Measurements from ENCODE around the gene CHAT. TPM values are rescaled to one million over a fixed set of nuclear protein-coding genes. Genes with fewer than 3 reads are reported as not detected.

The CHAT gene
- polyA plus RNA-seq, 1 donor from 2014 or later, result not detected

GRCh38 chr10:49707585-49707984 is 93.7 kb downstream of the CHAT start:
- no peaks in the 10 kb centered on the region for H3K27me3 ChIP-seq (ENCODE audit: insufficient read depth, low read depth, low read length)
- H2AFZ ChIP-seq (ENCODE audit: low read depth, low read length), result no peak overlapping the region
- H3K4me3 ChIP-seq (ENCODE audit: low read length), result no peak overlapping the region
- no peak overlapping the region for H3K27ac ChIP-seq (ENCODE audit: low read length)
- no peaks in the 10 kb centered on the region for H3K9me2 ChIP-seq (ENCODE audit: insufficient read depth, low read length)
- no peaks in the 10 kb centered on the region for H3F3A ChIP-seq (ENCODE audit: insufficient read depth, low read length, poor library complexity, severe bottlenecking)
- H4K20me1 ChIP-seq (ENCODE audit: insufficient read depth), result no peaks in the 10 kb centered on the region
- H3K79me2 ChIP-seq (replicated peaks; ENCODE audit: insufficient read depth, low read length), result no peaks in the 10 kb centered on the region
- H3K4me2 ChIP-seq (ENCODE audit: low read length), result no peak overlapping the region
- no peaks in the 10 kb centered on the region for H3K36me3 ChIP-seq (ENCODE audit: insufficient read depth, low read length)
- no peak overlapping the region for H3K9ac ChIP-seq (ENCODE audit: low read length)
- H3K9me3 ChIP-seq (ENCODE audit: low read length), result no peaks in the 10 kb centered on the region
- TF ChIP-seq SMC3 (conservative IDR thresholded peaks at IDR 0.05; ENCODE audit: poor library complexity) (no peak), TAF1 (IDR thresholded peaks at IDR 0.05; ENCODE audit: low read depth) (no peak), EP300 (conservative IDR thresholded peaks at IDR 0.05; ENCODE audit: poor library complexity, severe bottlenecking) (no peak), REST (IDR thresholded peaks at IDR 0.05; ENCODE audit: borderline replicate concordance) (no peak), POLR2AphosphoS5 (IDR thresholded peaks at IDR 0.05) (no peak), RAD21 (conservative IDR thresholded peaks at IDR 0.05) (no peak), CTCF (IDR thresholded peaks at IDR 0.05; ENCODE audit: poor library complexity, severe bottlenecking) (no peak), EZH2 (IDR thresholded peaks at IDR 0.05; ENCODE audit: borderline replicate concordance, insufficient read depth, low read length, poor library complexity, severe bottlenecking) (no peak), MXI1 (conservative IDR thresholded peaks at IDR 0.05; ENCODE audit: poor library complexity, severe bottlenecking) (no peak)

GRCh38 chr10:49709934-49710333 is 96.1 kb downstream of the CHAT start:
- Histone ChIP-seq H3F3A (ENCODE audit: insufficient read depth, low read length, poor library complexity, severe bottlenecking) (no peaks in the 10 kb centered on the region), H3K27ac (ENCODE audit: low read length) (no peak overlapping the region), H3K79me2 (replicated peaks; ENCODE audit: insufficient read depth, low read length) (no peaks in the 10 kb centered on the region)

DNA sequence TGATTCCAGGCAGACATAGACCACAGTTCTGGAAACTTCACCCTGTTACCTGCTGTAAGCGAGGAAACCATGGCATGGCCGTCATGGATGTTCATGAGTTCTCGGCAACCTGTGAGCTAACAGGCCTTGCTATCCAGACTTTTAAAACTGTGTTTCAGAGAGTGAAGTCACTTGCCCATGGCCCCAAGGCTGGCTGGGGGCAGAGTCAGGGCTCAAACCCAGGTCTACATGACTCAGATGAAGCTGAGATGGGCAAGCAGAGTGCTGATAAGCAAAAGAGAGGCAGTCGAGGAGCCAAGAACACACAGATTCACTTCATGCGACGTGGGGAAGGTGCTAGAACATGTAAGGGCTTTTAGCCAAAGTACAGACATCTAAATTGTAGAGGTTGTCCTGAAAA is 97.1 kb downstream of the CHAT start:
- no peak for TF ChIP-seq EP300 (conservative IDR thresholded peaks at IDR 0.05; ENCODE audit: poor library complexity, severe bottlenecking)
- TF ChIP-seq CTCF (IDR thresholded peaks at IDR 0.05; ENCODE audit: poor library complexity, severe bottlenecking), result no peak
- no peak for TF ChIP-seq TAF1 (IDR thresholded peaks at IDR 0.05; ENCODE audit: low read depth)
- no peak for TF ChIP-seq POLR2AphosphoS5 (IDR thresholded peaks at IDR 0.05)
- TF ChIP-seq SMC3 (conservative IDR thresholded peaks at IDR 0.05; ENCODE audit: poor library complexity), result no peak
- no peak for TF ChIP-seq RAD21 (conservative IDR thresholded peaks at IDR 0.05)
- TF ChIP-seq EZH2 (IDR thresholded peaks at IDR 0.05; ENCODE audit: borderline replicate concordance, insufficient read depth, low read length, poor library complexity, severe bottlenecking), result no peak
- TF ChIP-seq REST (IDR thresholded peaks at IDR 0.05; ENCODE audit: borderline replicate concordance), result no peak
- no peak for TF ChIP-seq MXI1 (conservative IDR thresholded peaks at IDR 0.05; ENCODE audit: poor library complexity, severe bottlenecking)
- Histone ChIP-seq H3K9me2 (ENCODE audit: insufficient read depth, low read length) (no peaks in the 10 kb centered on the region), H4K20me1 (ENCODE audit: insufficient read depth) (no peaks in the 10 kb centered on the region), H3K79me2 (replicated peaks; ENCODE audit: insufficient read depth, low read length) (no peaks in the 10 kb centered on the region), H3K9me3 (ENCODE audit: low read length) (no peaks in the 10 kb centered on the region), H3K36me3 (ENCODE audit: insufficient read depth, low read length) (no peaks in the 10 kb centered on the region), H3K4me2 (ENCODE audit: low read length) (no peak overlapping the region), H2AFZ (ENCODE audit: low read depth, low read length) (no peak overlapping the region), H3K27ac (ENCODE audit: low read length) (no peak overlapping the region), H3K9ac (ENCODE audit: low read length) (no peak overlapping the region), H3K27me3 (ENCODE audit: insufficient read depth, low read depth, low read length) (no peaks in the 10 kb centered on the region), H3K4me3 (ENCODE audit: low read length) (no peak overlapping the region), H3F3A (ENCODE audit: insufficient read depth, low read length, poor library complexity, severe bottlenecking) (no peaks in the 10 kb centered on the region)

More at GRCh38 chr10:49709934-49710333, 96.1 kb downstream of the CHAT start:
- Histone ChIP-seq H3K27me3 (ENCODE audit: insufficient read depth, low read depth, low read length) (no peaks in the 10 kb centered on the region), H3K36me3 (ENCODE audit: insufficient read depth, low read length) (no peaks in the 10 kb centered on the region), H3K4me3 (ENCODE audit: low read length) (no peak overlapping the region), H3K9me3 (ENCODE audit: low read length) (no peaks in the 10 kb centered on the region), H4K20me1 (ENCODE audit: insufficient read depth) (no peaks in the 10 kb centered on the region), H3K9me2 (ENCODE audit: insufficient read depth, low read length) (no peaks in the 10 kb centered on the region), H3K4me2 (ENCODE audit: low read length) (no peak overlapping the region), H3K9ac (ENCODE audit: low read length) (no peak overlapping the region), H2AFZ (ENCODE audit: low read depth, low read length) (no peak overlapping the region)
- TF ChIP-seq TAF1 (IDR thresholded peaks at IDR 0.05; ENCODE audit: low read depth), result no peak
- TF ChIP-seq SMC3 (conservative IDR thresholded peaks at IDR 0.05; ENCODE audit: poor library complexity), result no peak

All from neural cell (in vitro differentiated cells).